SIG-M5 (cell line): Measurements from ENCODE around the gene COQ3.

Experiments
- DNase-seq: peaks from one replicate; lab custom pipeline; 2025; lab: John Stamatoyannopoulos, UW

COQ3 gene, protein sequence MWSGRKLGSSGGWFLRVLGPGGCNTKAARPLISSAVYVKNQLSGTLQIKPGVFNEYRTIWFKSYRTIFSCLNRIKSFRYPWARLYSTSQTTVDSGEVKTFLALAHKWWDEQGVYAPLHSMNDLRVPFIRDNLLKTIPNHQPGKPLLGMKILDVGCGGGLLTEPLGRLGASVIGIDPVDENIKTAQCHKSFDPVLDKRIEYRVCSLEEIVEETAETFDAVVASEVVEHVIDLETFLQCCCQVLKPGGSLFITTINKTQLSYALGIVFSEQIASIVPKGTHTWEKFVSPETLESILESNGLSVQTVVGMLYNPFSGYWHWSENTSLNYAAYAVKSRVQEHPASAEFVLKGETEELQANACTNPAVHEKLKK

GRCh38 chr6:99393698-99394531 lies at the start of gene COQ3:
TSS of gene COQ3 (minus strand) at chr6:99394195. CDS start at chr6:99394179, 16 bp downstream.
- DNase-seq, result no peak

GRCh38 chr6:99434702-99435530 lies 40.9 kb upstream of the COQ3 start:
- no peak for DNase-seq

- no peak for DNase-seq
Observed at GRCh38 chr6:99432877-99433276, 38.9 kb upstream of the COQ3 start.

GRCh38 chr6:99431901-99432300 lies 37.9 kb upstream of the COQ3 start:
- no peak for DNase-seq

DNA sequence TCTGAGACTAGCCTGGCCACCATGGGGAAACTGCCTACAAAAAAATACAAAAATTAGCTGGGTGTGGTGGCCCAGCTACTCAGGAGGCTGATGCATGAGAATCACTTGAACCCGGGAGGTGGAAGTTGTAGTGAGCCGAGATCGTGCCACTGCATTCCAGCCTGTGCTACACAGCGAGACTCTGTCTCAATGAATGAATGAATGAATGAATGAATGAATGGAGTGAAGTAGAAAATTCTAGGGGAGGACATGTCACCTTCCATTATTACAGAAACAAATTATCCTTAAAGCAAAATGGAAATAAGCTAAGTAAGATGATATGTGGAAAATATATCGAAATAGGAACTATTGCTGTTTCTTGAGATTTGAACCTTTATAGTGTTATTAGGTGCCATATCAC lies 34.0 kb upstream of the COQ3 start:
- DNase-seq, result no peak

- no peak for DNase-seq
Observed at GRCh38 chr6:99426451-99426757, 32.4 kb upstream of the COQ3 start.

DNA sequence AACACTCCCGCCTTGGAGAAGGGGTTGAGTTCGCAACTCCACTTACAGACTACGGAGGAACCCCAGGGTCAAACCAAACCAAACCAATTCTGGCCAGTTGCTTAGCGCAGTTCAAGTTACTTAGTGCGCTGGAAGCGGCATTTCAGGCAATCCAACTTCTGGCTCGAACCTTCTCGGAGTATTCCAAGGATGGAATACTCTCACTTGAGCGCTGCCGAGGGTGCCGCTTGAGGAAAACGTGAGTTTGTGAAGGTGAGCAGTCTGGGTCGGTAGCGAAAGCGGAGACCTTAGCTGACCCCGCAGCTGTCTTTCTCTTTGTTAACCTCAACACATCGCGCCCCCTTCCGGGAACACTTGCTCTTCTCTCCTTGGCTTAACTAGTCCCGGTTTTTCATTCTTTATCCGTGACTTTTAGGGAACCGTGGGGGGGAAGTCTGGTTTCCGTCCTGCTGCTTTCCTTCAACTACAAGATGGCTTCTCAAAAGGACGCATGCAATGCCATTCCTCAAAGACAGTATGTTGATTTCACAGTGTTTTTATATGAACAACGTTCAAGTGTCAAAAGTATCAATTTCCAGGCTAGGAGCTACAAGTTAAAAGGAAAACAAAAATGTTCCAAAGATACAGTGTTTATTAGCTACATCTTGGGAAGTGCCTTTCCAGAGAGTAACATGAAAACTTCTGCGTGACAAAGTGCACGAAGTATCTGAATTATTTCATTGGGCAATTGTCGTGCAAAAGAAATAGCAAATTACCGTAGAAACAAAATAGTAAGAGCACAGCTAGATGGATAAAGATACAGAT lies 31.9 kb upstream of the COQ3 start:
- peak; percentile 62 for DNase-seq

GRCh38 chr6:99424761-99425646 lies 31.0 kb upstream of the COQ3 start, which contains the start of gene PNISR:
TSS of gene PNISR (minus strand) at chr6:99425308. CDS start at chr6:99414659, 10,649 bp downstream.
- DNase-seq, result peak; percentile 68

DNA sequence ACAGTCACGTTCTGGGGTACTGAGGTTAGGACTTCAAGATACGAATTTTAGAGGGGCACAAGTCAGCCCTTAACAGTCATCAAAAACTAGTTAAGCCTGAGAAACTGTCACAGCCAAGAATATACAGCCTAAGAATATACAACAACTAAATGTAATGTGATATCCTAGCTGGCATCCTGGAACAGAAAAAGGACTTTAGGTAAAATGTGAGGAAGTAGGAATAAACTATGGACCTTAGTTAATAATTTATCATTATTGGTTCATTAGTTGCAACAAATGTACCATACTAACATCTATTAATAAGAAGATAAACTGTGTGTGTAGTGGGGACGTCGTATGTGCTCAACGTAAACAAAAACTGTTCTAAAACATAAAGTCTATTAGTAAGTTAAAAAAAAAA lies 30.0 kb upstream of the COQ3 start:
- DNase-seq, result no peak

DNA sequence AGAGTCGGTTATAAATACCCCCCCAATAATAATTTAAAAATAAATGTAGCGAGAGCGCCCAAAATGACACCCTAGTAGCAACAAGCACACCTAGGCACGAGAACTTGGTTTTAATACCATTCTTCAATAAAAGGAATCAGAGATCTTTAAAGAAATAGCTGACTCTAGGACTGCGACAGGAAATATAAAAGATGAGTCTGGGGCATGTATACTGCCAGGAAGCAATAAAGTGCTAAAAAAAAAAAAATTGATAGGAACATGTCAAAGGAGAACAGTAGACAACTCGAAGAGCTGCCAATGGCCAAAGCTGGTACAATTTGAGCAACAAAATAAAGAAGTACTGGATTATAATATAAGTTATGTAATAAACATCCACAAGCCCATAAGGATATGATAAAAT lies 28.9 kb upstream of the COQ3 start:
- DNase-seq, result no peak

DNA sequence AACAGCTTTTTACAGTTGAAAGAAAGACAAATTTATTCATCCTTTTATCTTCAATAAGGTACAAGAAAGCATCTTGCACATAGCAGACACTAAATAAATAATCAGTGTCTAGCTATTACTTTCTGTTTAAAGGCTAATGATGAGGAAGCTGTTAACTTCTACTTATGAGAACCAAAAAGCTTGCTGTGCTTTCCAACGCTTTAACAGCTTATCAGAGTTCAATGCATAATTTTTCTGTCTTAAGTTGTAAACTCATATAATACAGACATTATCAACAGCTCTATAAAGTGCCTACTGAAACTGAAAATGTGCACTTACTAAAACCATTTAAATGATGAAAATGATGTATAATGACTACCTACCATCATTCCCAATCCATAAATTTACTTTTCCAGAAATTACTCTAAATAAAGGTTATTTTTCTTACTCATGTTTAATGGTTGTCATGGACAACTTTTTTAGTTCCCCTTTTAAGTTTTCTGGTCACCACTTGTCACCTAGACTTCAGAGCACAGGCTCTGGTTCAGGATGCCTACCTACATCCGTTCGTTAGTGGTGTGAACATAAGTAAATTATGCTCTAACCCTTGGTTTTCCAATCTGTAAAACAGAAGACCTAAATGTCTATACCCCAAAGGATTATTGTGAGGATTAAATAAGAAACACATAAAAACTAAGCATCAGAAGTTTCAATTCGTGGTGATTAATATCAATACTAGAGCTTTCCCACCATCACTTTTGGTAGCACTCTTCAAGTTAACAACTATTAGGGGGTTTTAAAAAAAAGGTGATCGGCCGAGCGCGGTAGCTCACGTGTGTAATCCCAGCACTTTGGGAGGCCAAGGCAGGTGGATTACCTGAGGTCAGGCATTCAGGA lies 23.1 kb upstream of the COQ3 start:
- no peak for DNase-seq

GRCh38 chr6:99416226-99416625 lies 22.2 kb upstream of the COQ3 start:
- DNase-seq, result no peak

- no peak for DNase-seq
Observed at GRCh38 chr6:99415446-99415845, 21.5 kb upstream of the COQ3 start.

GRCh38 chr6:99412065-99412464 lies 18.1 kb upstream of the COQ3 start:
- DNase-seq, result no peak

DNA sequence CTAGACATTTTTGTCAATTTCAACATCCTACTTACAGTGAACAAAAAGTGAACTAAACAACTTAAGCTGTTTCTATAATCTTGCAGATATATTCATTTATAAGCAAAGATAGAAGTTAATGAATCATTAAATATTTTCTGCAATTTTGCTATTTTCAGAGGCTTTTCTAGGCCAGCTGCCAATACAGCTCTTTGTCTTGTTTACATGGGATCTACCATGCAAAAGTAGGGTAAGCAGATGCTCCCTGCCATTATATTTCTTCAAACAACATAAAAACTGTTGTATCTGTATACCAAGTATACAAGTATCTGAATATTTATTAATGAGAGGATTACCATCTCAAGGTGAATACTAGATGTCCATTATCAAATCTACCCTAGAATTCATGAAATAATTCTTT lies 15.7 kb upstream of the COQ3 start:
- DNase-seq, result no peak

- no peak for DNase-seq
Observed at GRCh38 chr6:99407076-99407475, 13.1 kb upstream of the COQ3 start.

DNA sequence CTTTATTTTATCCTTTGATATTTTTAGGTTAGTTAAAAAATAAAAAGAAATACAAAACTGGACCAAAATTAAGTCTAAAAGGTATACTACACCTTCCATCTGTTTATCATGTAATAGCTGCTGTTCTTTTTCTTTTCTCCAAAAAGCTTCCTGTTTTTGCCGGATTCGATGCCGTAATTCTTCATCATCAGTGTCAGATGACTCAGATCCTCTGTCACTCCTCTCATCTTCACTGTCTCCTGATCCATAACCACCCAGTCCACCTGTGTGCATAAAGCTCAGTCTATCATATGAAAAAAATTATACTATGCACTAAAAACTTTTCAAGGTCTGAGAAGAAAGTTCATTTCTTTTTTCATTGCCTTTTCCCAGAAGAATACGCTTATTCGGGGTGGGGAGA lies 8.5 kb upstream of the COQ3 start:
- no peak for DNase-seq

GRCh38 chr6:99397287-99397686 lies 3.3 kb upstream of the COQ3 start:
- DNase-seq, result no peak

- DNase-seq, result no peak
Observed at GRCh38 chr6:99393366-99393697, 663 bp downstream of the COQ3 start.

- no peak for DNase-seq
Observed at GRCh38 chr6:99390896-99391295, 3.1 kb downstream of the COQ3 start.
